HEK293 (cell line): ENCODE measurements around the gene METTL2B.

Experiments used
- KLF10 ChIP-seq: fragments of 450-650 bp; IDR thresholded peaks from 2 replicates; pipeline ENCODE4 v1.5.1; 2018; ENCODE audit warnings: missing biosample characterization, mild to moderate bottlenecking, missing genetic modification characterization
- KLF7 ChIP-seq: fragments of 450-650 bp; formaldehyde crosslinking; IDR thresholded peaks from 2 replicates; pipeline ENCODE4 v1.5.1; 2016; ENCODE audit warnings: missing biosample characterization, missing genetic modification characterization, borderline replicate concordance
- KLF9 ChIP-seq: fragments of 450-650 bp; formaldehyde crosslinking; IDR thresholded peaks from 2 replicates; pipeline ENCODE4 v1.5.1; 2016; ENCODE audit warnings: missing biosample characterization, missing genetic modification characterization, low read depth
- SP3 ChIP-seq: fragments of 450-650 bp; formaldehyde crosslinking; IDR thresholded peaks from 2 replicates; pipeline ENCODE4 v1.5.1; 2016; ENCODE audit warnings: missing biosample characterization, missing genetic modification characterization
- SP7 ChIP-seq: fragments of 450-650 bp; formaldehyde crosslinking; IDR thresholded peaks from 2 replicates; pipeline ENCODE4 v1.5.1; 2016; ENCODE audit warnings: missing biosample characterization, missing genetic modification characterization
- YY1 ChIP-seq: fragments of 450-650 bp; formaldehyde crosslinking; IDR thresholded peaks from 2 replicates; pipeline ENCODE4 v1.5.1; 2018; ENCODE audit warnings: missing biosample characterization, missing genetic modification characterization
- YY2 ChIP-seq: fragments of 450-650 bp; formaldehyde crosslinking; IDR thresholded peaks from 2 replicates; pipeline ENCODE4 v1.5.1; 2016; ENCODE audit warnings: missing biosample characterization, missing genetic modification characterization
- ZBTB17 ChIP-seq: fragments of 450-650 bp; formaldehyde crosslinking; IDR thresholded peaks from 2 replicates; pipeline ENCODE4 v1.5.1; 2016; ENCODE audit warnings: missing biosample characterization, missing genetic modification characterization
- ZBTB20 ChIP-seq: fragments of 450-650 bp; formaldehyde crosslinking; IDR thresholded peaks from 2 replicates; pipeline ENCODE4 v1.5.1; 2016; ENCODE audit warnings: missing biosample characterization, missing genetic modification characterization
- ZBTB48 ChIP-seq: fragments of 450-650 bp; formaldehyde crosslinking; IDR thresholded peaks from 2 replicates; pipeline ENCODE4 v1.5.1; 2016; ENCODE audit warnings: missing biosample characterization, missing genetic modification characterization
- ZBTB8A ChIP-seq: fragments of 450-650 bp; formaldehyde crosslinking; IDR thresholded peaks from 2 replicates; pipeline ENCODE4 v1.5.1; 2016; ENCODE audit warnings: missing biosample characterization, missing genetic modification characterization
- ZEB2 ChIP-seq: fragments of 450-650 bp; formaldehyde crosslinking; IDR thresholded peaks from 2 replicates; pipeline ENCODE4 v1.5.1; 2016; ENCODE audit warnings: missing biosample characterization, missing genetic modification characterization
- ZNF24 ChIP-seq: fragments of 450-650 bp; formaldehyde crosslinking; IDR thresholded peaks from 2 replicates; pipeline ENCODE4 v1.5.1; 2016; ENCODE audit warnings: missing biosample characterization, missing genetic modification characterization
- ZNF501 ChIP-seq: fragments of 450-650 bp; formaldehyde crosslinking; IDR thresholded peaks from 2 replicates; pipeline ENCODE4 v1.5.1; 2016; ENCODE audit warnings: missing biosample characterization, missing genetic modification characterization
- ZNF600 ChIP-seq: fragments of 450-650 bp; formaldehyde crosslinking; IDR thresholded peaks from 2 replicates; pipeline ENCODE4 v1.5.1; 2016; ENCODE audit warnings: missing biosample characterization, missing genetic modification characterization
- ZSCAN30 ChIP-seq: fragments of 450-650 bp; IDR thresholded peaks from 2 replicates; pipeline ENCODE4 v1.5.1; 2018; ENCODE audit warnings: missing biosample characterization, mild to moderate bottlenecking, missing genetic modification characterization, moderate library complexity
- ZSCAN4 ChIP-seq: fragments of 450-650 bp; formaldehyde crosslinking; IDR thresholded peaks from 2 replicates; pipeline ENCODE4 v1.5.1; 2017; ENCODE audit warnings: missing biosample characterization, missing genetic modification characterization
- TF ChIP-seq, protein P1 (sequence below): fragments of 450-650 bp; formaldehyde crosslinking; conservative IDR thresholded peaks from 2 replicates; pipeline ENCODE4 v1.5.1; 2016; ENCODE audit warnings: low read depth, missing biosample characterization, missing genetic modification characterization
- TF ChIP-seq, protein P2 (sequence below): fragments of 450-650 bp; formaldehyde crosslinking; IDR thresholded peaks from 2 replicates; pipeline ENCODE4 v1.5.1; 2016; ENCODE audit warnings: missing biosample characterization, missing genetic modification characterization
- TF ChIP-seq, protein P3 (sequence below): fragments of 450-650 bp; formaldehyde crosslinking; IDR thresholded peaks from 2 replicates; pipeline ENCODE4 v1.5.1; 2016; ENCODE audit warnings: missing biosample characterization, missing genetic modification characterization
- TF ChIP-seq, protein P4 (sequence below): fragments of 450-650 bp; formaldehyde crosslinking; IDR thresholded peaks from 2 replicates; pipeline ENCODE4 v1.5.1; 2016; ENCODE audit warnings: missing biosample characterization, missing genetic modification characterization

Gene METTL2B

DNA sequence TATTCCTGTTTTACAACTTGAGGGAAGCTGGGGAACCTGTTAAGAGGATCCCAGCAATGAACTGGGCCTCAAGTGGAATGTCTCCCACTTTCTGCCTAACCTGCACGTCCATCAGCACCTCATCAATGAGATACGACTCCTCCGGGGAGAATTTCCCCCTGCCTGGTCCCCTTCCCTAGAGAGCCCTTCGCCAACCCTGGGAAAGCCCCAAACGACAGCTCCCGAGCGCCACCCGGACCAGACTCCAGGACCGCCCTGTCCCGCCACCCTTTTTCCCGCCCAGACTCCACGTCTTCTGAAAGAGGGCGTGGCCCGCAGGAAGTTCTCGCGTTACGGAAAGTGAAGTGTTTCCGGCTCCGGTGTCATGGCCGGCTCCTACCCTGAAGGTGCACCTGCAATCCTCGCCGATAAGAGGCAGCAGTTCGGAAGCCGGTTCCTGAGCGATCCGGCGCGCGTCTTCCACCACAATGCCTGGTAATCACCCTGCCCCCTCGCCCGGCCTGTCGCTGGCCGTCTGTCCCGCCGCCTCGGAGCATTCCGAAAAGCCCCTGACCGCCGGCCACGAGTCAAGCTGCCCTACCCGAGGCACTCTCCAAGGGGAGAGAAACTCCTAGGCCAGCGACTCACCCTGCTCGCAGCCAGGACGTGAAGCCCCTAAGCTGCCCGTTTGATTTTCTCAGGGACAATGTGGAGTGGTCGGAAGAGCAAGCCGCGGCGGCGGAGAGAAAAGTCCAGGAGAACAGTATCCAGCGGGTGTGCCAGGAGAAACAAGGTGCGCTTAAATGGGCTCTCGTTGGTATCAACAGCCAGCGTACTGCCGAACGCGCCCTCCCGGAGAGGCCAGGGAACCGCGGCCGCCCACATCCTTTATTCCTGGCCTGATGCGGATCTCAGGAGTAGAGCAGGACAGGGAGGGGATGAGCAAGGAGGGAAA, at the start of gene METTL2B (continued):
- TF ChIP-seq, protein P1, sequence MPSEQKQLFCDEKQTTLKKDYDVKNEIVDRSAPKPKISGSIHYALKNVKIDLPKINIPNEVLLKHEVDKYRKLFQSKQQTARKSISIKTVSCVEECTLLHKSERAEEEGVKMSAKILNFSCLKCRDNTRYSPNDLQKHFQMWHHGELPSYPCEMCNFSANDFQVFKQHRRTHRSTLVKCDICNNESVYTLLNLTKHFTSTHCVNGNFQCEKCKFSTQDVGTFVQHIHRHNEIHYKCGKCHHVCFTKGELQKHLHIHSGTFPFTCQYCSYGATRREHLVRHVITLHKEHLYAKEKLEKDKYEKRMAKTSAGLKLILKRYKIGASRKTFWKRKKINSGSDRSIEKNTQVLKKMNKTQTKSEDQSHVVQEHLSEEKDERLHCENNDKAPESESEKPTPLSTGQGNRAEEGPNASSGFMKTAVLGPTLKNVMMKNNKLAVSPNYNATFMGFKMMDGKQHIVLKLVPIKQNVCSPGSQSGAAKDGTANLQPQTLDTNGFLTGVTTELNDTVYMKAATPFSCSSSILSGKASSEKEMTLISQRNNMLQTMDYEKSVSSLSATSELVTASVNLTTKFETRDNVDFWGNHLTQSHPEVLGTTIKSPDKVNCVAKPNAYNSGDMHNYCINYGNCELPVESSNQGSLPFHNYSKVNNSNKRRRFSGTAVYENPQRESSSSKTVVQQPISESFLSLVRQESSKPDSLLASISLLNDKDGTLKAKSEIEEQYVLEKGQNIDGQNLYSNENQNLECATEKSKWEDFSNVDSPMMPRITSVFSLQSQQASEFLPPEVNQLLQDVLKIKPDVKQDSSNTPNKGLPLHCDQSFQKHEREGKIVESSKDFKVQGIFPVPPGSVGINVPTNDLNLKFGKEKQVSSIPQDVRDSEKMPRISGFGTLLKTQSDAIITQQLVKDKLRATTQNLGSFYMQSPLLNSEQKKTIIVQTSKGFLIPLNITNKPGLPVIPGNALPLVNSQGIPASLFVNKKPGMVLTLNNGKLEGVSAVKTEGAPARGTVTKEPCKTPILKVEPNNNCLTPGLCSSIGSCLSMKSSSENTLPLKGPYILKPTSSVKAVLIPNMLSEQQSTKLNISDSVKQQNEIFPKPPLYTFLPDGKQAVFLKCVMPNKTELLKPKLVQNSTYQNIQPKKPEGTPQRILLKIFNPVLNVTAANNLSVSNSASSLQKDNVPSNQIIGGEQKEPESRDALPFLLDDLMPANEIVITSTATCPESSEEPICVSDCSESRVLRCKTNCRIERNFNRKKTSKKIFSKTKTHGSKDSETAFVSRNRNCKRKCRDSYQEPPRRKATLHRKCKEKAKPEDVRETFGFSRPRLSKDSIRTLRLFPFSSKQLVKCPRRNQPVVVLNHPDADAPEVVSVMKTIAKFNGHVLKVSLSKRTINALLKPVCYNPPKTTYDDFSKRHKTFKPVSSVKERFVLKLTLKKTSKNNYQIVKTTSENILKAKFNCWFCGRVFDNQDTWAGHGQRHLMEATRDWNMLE (tag by site-specific recombination) = peak; percentile 92
- TF ChIP-seq ZBTB17 (tag by site-specific recombination) = peak; percentile 88
- TF ChIP-seq ZSCAN4 (tag by site-specific recombination) = peak; percentile 10; the same call in 1 of the 2 replicates
- peak; percentile 89 for TF ChIP-seq ZNF600 (tag by site-specific recombination)
- TF ChIP-seq YY2 (tag by site-specific recombination) = peak; percentile 65; the same call in 1 of the 2 replicates
- peak; percentile 86 for TF ChIP-seq SP3
- peak; percentile 81 for TF ChIP-seq KLF10 (tag by site-specific recombination)
- TF ChIP-seq, protein P2, sequence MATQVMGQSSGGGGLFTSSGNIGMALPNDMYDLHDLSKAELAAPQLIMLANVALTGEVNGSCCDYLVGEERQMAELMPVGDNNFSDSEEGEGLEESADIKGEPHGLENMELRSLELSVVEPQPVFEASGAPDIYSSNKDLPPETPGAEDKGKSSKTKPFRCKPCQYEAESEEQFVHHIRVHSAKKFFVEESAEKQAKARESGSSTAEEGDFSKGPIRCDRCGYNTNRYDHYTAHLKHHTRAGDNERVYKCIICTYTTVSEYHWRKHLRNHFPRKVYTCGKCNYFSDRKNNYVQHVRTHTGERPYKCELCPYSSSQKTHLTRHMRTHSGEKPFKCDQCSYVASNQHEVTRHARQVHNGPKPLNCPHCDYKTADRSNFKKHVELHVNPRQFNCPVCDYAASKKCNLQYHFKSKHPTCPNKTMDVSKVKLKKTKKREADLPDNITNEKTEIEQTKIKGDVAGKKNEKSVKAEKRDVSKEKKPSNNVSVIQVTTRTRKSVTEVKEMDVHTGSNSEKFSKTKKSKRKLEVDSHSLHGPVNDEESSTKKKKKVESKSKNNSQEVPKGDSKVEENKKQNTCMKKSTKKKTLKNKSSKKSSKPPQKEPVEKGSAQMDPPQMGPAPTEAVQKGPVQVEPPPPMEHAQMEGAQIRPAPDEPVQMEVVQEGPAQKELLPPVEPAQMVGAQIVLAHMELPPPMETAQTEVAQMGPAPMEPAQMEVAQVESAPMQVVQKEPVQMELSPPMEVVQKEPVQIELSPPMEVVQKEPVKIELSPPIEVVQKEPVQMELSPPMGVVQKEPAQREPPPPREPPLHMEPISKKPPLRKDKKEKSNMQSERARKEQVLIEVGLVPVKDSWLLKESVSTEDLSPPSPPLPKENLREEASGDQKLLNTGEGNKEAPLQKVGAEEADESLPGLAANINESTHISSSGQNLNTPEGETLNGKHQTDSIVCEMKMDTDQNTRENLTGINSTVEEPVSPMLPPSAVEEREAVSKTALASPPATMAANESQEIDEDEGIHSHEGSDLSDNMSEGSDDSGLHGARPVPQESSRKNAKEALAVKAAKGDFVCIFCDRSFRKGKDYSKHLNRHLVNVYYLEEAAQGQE (tag by site-specific recombination) = peak; percentile 29; the same call in 1 of the 2 replicates
- TF ChIP-seq ZNF24 = peak; percentile 19; the same call in 1 of the 2 replicates
- peak; percentile 11; the same call in 1 of the 2 replicates for TF ChIP-seq ZBTB48 (tag by site-specific recombination)
- TF ChIP-seq ZNF501 (tag by site-specific recombination) = peak; percentile 86
- peak; percentile 42; the same call in 1 of the 2 replicates for TF ChIP-seq ZSCAN30 (tag by site-specific recombination)
- TF ChIP-seq ZEB2 (tag by site-specific recombination) = peak; percentile 65
- TF ChIP-seq SP7 (tag by site-specific recombination) = peak; percentile 60
- TF ChIP-seq KLF9 (tag by site-specific recombination) = peak; percentile 96
- TF ChIP-seq YY1 (tag by site-specific recombination) = peak; percentile 82
- TF ChIP-seq, protein P3, sequence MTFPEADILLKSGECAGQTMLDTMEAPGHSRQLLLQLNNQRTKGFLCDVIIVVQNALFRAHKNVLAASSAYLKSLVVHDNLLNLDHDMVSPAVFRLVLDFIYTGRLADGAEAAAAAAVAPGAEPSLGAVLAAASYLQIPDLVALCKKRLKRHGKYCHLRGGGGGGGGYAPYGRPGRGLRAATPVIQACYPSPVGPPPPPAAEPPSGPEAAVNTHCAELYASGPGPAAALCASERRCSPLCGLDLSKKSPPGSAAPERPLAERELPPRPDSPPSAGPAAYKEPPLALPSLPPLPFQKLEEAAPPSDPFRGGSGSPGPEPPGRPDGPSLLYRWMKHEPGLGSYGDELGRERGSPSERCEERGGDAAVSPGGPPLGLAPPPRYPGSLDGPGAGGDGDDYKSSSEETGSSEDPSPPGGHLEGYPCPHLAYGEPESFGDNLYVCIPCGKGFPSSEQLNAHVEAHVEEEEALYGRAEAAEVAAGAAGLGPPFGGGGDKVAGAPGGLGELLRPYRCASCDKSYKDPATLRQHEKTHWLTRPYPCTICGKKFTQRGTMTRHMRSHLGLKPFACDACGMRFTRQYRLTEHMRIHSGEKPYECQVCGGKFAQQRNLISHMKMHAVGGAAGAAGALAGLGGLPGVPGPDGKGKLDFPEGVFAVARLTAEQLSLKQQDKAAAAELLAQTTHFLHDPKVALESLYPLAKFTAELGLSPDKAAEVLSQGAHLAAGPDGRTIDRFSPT (tag by site-specific recombination) = peak; percentile 55; the same call in 1 of the 2 replicates
- peak; percentile 94 for TF ChIP-seq KLF7 (tag by site-specific recombination)
- peak; percentile 75; the same call in 1 of the 2 replicates for TF ChIP-seq ZBTB20
- TF ChIP-seq, protein P4, sequence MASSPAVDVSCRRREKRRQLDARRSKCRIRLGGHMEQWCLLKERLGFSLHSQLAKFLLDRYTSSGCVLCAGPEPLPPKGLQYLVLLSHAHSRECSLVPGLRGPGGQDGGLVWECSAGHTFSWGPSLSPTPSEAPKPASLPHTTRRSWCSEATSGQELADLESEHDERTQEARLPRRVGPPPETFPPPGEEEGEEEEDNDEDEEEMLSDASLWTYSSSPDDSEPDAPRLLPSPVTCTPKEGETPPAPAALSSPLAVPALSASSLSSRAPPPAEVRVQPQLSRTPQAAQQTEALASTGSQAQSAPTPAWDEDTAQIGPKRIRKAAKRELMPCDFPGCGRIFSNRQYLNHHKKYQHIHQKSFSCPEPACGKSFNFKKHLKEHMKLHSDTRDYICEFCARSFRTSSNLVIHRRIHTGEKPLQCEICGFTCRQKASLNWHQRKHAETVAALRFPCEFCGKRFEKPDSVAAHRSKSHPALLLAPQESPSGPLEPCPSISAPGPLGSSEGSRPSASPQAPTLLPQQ (tag by site-specific recombination) = peak; percentile 25; the same call in 1 of the 2 replicates
- TF ChIP-seq ZBTB8A = peak; percentile 86
